HCT116 (cell line): ENCODE data around the gene RARS1. TPM values are rescaled to one million over a fixed set of nuclear protein-coding genes. Genes with fewer than 3 reads are reported as not detected.
"Not testable (repeated sequence)": the region's sequence is repeated elsewhere in the genome, so short reads cannot be mapped to it uniquely, and the experiment has no call there.

ENCODE experiments used
- ATAC-seq: fragments of 200-7000 bp; cut with Tn5 transposase; 2 replicates; pipeline ENCODE4 v1.9.1; 2020; ENCODE audit warnings: mild to moderate bottlenecking, moderate library complexity
- BruUV-seq: library from RNA; stranded (reverse); fragments of 400-500 nt; replicated peaks from 2 replicates; lab custom pipeline; 2021; lab: Mats Ljungman, UMichigan
- CTCF ChIA-PET: fragments of 300-600 bp; sonication (Branson Sonifier 250); formaldehyde crosslinking; loops from one replicate; lab custom pipeline; 2021; ENCODE audit warnings: antibody characterized with exemption; lab: Charles Lee
- POLR2A ChIA-PET: fragments of 300-600, 350-600 bp; sonication (Branson Sonifier 250); formaldehyde crosslinking; loops from one replicate; lab custom pipeline; 2021; ENCODE audit warnings: antibody characterized with exemption; lab: Charles Lee
- RAD21 ChIA-PET, 2 experiments: fragments of 300-600 bp; sonication (Branson Sonifier 250); formaldehyde crosslinking; loops; one replicate each; lab custom pipeline; 2023; ENCODE audit warnings: low total read pairs in 2 of 2; ENCODE audit not compliant: uncharacterized antibody in 2 of 2, unreplicated experiment in 2 of 2, low non-redundant PET in 1 of 2; lab: Charles Lee
- DNase-seq: peaks from one replicate; pipeline ENCODE4 v3.0.0-alpha.2; 2010; ENCODE audit warnings: low read depth, low spot score
- H2AFZ ChIP-seq: fragments of 200-600 bp; shearing (Covaris generic), sonication (generic); 2 replicates; pipeline ENCODE4 v1.6.1; 2017; ENCODE audit warnings: low read depth, mixed run types, mixed read lengths, antibody characterized with exemption, low read length; ENCODE audit not compliant: poor library complexity, severe bottlenecking
- H3K27ac ChIP-seq: 2 replicates; pipeline ENCODE4 v1.5.1; 2012; ENCODE audit warnings: low read depth, low read length
- H3K27me3 ChIP-seq: fragments of 200-600 bp; sonication (generic); 2 replicates; pipeline ENCODE4 v1.6.1; 2016; ENCODE audit warnings: mixed run types, low read length, mixed read lengths; ENCODE audit not compliant: insufficient read depth
- H3K36me3 ChIP-seq, 2 experiments: fragments of 200-500 bp in 1 of 2; fragments of 200-600 bp in 1 of 2; sonication (Bioruptor generic) in 1 of 2; sonication (generic) in 1 of 2; 2 replicates each; pipeline versions ENCODE4 v1.5.1 to v1.6.1; 2014 to 2016; ENCODE audit warnings: low read length in 2 of 2, inconsistent platforms in 1 of 2, mixed read lengths in 1 of 2, mixed run types in 1 of 2; ENCODE audit not compliant: insufficient read depth in 2 of 2, control insufficient read depth in 1 of 2
- H3K4me1 ChIP-seq, 2 experiments: fragments of 200-600 bp in 1 of 2; sonication (generic) in 1 of 2; 2 replicates each; pipeline versions ENCODE4 v1.5.1 to v1.6.1; 2012 to 2017; ENCODE audit warnings: low read length in 2 of 2, inconsistent platforms in 1 of 2, mild to moderate bottlenecking in 1 of 2, mixed read lengths in 1 of 2, mixed run types in 1 of 2, moderate library complexity in 1 of 2; ENCODE audit not compliant: insufficient read depth in 2 of 2, control insufficient read depth in 1 of 2
- H3K4me2 ChIP-seq: fragments of 200-600 bp; sonication (generic); 2 replicates; pipeline ENCODE4 v1.6.1; 2017; ENCODE audit warnings: mixed run types, low read length, mixed read lengths
- H3K4me3 ChIP-seq, 2 experiments: fragments of 200-600 bp in 1 of 2; sonication (generic) in 1 of 2; replicated peaks in 1 of 2; 2 replicates each; pipeline ENCODE4 v1.5.1; 2011 to 2016; ENCODE audit warnings: low read length in 2 of 2, control low read depth in 1 of 2, low read depth in 1 of 2, mild to moderate bottlenecking in 1 of 2, mixed read lengths in 1 of 2, mixed run types in 1 of 2
- H3K79me2 ChIP-seq: fragments of 200-600 bp; sonication (generic); 2 replicates; pipeline ENCODE4 v1.6.1; 2017; ENCODE audit warnings: mild to moderate bottlenecking, mixed run types, low read length, moderate library complexity, mixed read lengths; ENCODE audit not compliant: insufficient read depth
- H3K9ac ChIP-seq: fragments of 200-600 bp; sonication (generic); 2 replicates; pipeline ENCODE4 v1.6.1; 2016; ENCODE audit warnings: low read length, mixed read lengths
- H3K9me2 ChIP-seq: fragments of 200-600 bp; sonication (generic), shearing (Covaris generic); 2 replicates; pipeline ENCODE4 v1.6.1; 2017; ENCODE audit warnings: mixed run types, mild to moderate bottlenecking, moderate library complexity; ENCODE audit not compliant: insufficient read depth
- H3K9me3 ChIP-seq, 2 experiments: fragments of 200-500 bp in 1 of 2; fragments of 200-600 bp in 1 of 2; sonication (Bioruptor generic) in 1 of 2; sonication (generic) in 1 of 2; 2 replicates each; pipeline ENCODE4 v1.6.1; 2014 to 2017; ENCODE audit warnings: low read length in 2 of 2, mixed read lengths in 2 of 2, inconsistent platforms in 1 of 2, low read depth in 1 of 2, mild to moderate bottlenecking in 1 of 2, mixed run types in 1 of 2, moderate library complexity in 1 of 2; ENCODE audit not compliant: control insufficient read depth in 1 of 2, insufficient read depth in 1 of 2
- H4K20me1 ChIP-seq: fragments of 200-600 bp; sonication (generic), shearing (Covaris generic); 2 replicates; pipeline ENCODE4 v1.6.1; 2017; ENCODE audit warnings: mixed run types, mild to moderate bottlenecking, moderate library complexity; ENCODE audit not compliant: insufficient read depth
- ATF3 ChIP-seq: IDR thresholded peaks from 2 replicates; pipeline ENCODE4 v1.6.1; 2012
- CTCF ChIP-seq, 3 experiments: fragments of 200-600 bp in 1 of 3; sonication (generic) in 1 of 3; IDR thresholded peaks in 2 of 3; conservative IDR thresholded peaks in 1 of 3; 2 replicates each; pipeline ENCODE4 v1.5.1; 2012 to 2017; ENCODE audit warnings: low read depth in 2 of 3, low read length in 2 of 3, antibody characterized with exemption in 1 of 3, borderline replicate concordance in 1 of 3, control low read depth in 1 of 3, mild to moderate bottlenecking in 1 of 3, mixed read lengths in 1 of 3, mixed run types in 1 of 3, moderate library complexity in 1 of 3; ENCODE audit not compliant: insufficient read depth in 1 of 3
- FOSL1 ChIP-seq: IDR thresholded peaks from 2 replicates; pipeline ENCODE4 v1.6.1; 2012; ENCODE audit warnings: low read depth
- POLR2A ChIP-seq: IDR thresholded peaks from 2 replicates; pipeline ENCODE4 v1.7.0; 2011; ENCODE audit warnings: borderline replicate concordance; ENCODE audit not compliant: insufficient read depth, insufficient read length; ENCODE audit errors: extremely low read depth
- SIN3A ChIP-seq: IDR thresholded peaks from 2 replicates; pipeline ENCODE4 v1.6.1; 2012; ENCODE audit warnings: low read depth
- TCF7L2 ChIP-seq: IDR thresholded peaks from 2 replicates; pipeline ENCODE4 v1.7.0; 2011; ENCODE audit warnings: borderline replicate concordance, inconsistent platforms; ENCODE audit not compliant: insufficient read depth, insufficient read length; ENCODE audit errors: extremely low read depth
- YY1 ChIP-seq: IDR thresholded peaks from 2 replicates; pipeline ENCODE4 v1.6.1; 2011; ENCODE audit warnings: low read length, low read depth, moderate library complexity, mild to moderate bottlenecking; ENCODE audit not compliant: insufficient replicate concordance; ENCODE audit errors: extremely low read depth
- ZBTB33 ChIP-seq: IDR thresholded peaks from 2 replicates; pipeline ENCODE4 v1.6.1; 2011; ENCODE audit warnings: mild to moderate bottlenecking, low read length, moderate library complexity; ENCODE audit not compliant: insufficient replicate concordance; ENCODE audit errors: extremely low read depth
- ZNF274 ChIP-seq: fragments of 200-500 bp; sonication (Bioruptor generic); IDR thresholded peaks from 2 replicates; pipeline ENCODE4 v1.6.1; 2014; ENCODE audit warnings: mild to moderate bottlenecking, low read depth, low read length, inconsistent platforms
- intact Hi-C: fragments of 100-400 bp; cut with micrococcal nuclease; formaldehyde crosslinking; loops from 2 replicates; pipeline ENCODE4 v1.10.0; 2022
- total RNA-seq: library from RNA; stranded (reverse); gene quantifications from one replicate; pipeline ENCODE4 v1.2.1, GENCODE V29; 2021; ENCODE audit not compliant: unreplicated experiment

RARS1 gene
- total RNA-seq, 1 experiment from 2014 or later = 122 TPM

GRCh38 chr5:168531987-168532864, 46.0 kb downstream of the RARS1 start (continued):
- no peak for TF ChIP-seq ATF3

- DNase-seq, H3K9ac ChIP-seq, H3K9me3 ChIP-seq, POLR2A ChIA-PET, H3K4me1 ChIP-seq, intact Hi-C loops, H3K4me3 ChIP-seq, BruUV-seq, H3K36me3 ChIP-seq, H3K79me2 ChIP-seq, H4K20me1 ChIP-seq, RAD21 ChIA-PET, CTCF ChIA-PET, H3K27ac ChIP-seq, H2AFZ ChIP-seq, ATAC-seq, H3K27me3 ChIP-seq, H3K4me2 ChIP-seq, H3K9me2 ChIP-seq: not testable (repeated sequence)
Measured at GRCh38 chr5:168534351-168534750, 48.1 kb downstream of the RARS1 start.

- Histone ChIP-seq H3K9ac (no peak overlapping the region), H3K79me2 (no peaks in the 10 kb centered on the region), H3K9me3 (no peaks in the 10 kb centered on the region), H3K9me2 (no peaks in the 10 kb centered on the region), H3K4me1 (no peaks in the 10 kb centered on the region), H3K36me3 (no peaks in the 10 kb centered on the region), H3K27ac (no peak overlapping the region), H3K27me3 (no peaks in the 10 kb centered on the region), H3K4me3 (no peak overlapping the region), H2AFZ (no peak overlapping the region), H4K20me1 (no peaks in the 10 kb centered on the region), H3K4me2 (no peak overlapping the region)
- CTCF ChIA-PET = no interaction called here
- intact Hi-C loops = no loop called here
- DNase-seq (no peak), ATAC-seq (no peak)
- TF ChIP-seq FOSL1 (no peak), YY1 (no peak), ZNF274 (no peak), POLR2A (no peak), CTCF (IDR thresholded peaks at IDR 0.05 in 2 of 3, conservative IDR thresholded peaks at IDR 0.05 in 1 of 3; ENCODE audit: borderline replicate concordance in 1 of 3, insufficient read depth in 1 of 3, low read depth in 2 of 3, low read length in 2 of 3) (no peak), TCF7L2 (no peak), ZBTB33 (no peak), SIN3A (no peak)
- RAD21 ChIA-PET = no interaction called here
- BruUV-seq = no TSS peak
- POLR2A ChIA-PET = no interaction called here
Measured at GRCh38 chr5:168537176-168537575, 50.9 kb downstream of the RARS1 start.
